H1 (cell line): ENCODE measurements around the gene DPF1. TPM values are rescaled to one million over a fixed set of nuclear protein-coding genes. Genes with fewer than 3 reads are reported as not detected.

Source experiments
- CTCF ChIA-PET: fragments of 300-600 bp; sonication (Branson Sonifier 250); formaldehyde crosslinking; loops from one replicate; lab custom pipeline; 2021; ENCODE audit not compliant: partially characterized antibody; lab: Charles Lee
- POLR2A ChIA-PET: fragments of 300-600 bp; sonication (Branson Sonifier 250); formaldehyde crosslinking; loops from one replicate; lab custom pipeline; 2021; ENCODE audit warnings: inconsistent platforms; ENCODE audit not compliant: partially characterized antibody; lab: Charles Lee
- DNase-seq, 2 experiments: peaks; one replicate each; pipeline versions ENCODE4 v3.0.0 to v3.0.0-alpha.2; 2010 to 2022; ENCODE audit warnings: low spot score in 2 of 2, low read depth in 1 of 2, mixed read lengths in 1 of 2
- FAIRE-seq: peaks from 2 replicates; lab custom pipeline; 2011; peaks lifted over from hg19 to GRCh38; lab: Jason Lieb, UNC
- H2AFZ ChIP-seq: 2 replicates; pipeline ENCODE4 v1.8.1; 2012; ENCODE audit warnings: low read length, inconsistent platforms
- H2AK5ac ChIP-seq: 2 replicates; pipeline ENCODE4 v1.6.1; 2013; ENCODE audit warnings: low read depth, low read length
- H2BK120ac ChIP-seq: replicated peaks from 2 replicates; pipeline ENCODE3; 2013; ENCODE audit warnings: low read depth, low read length, inconsistent platforms
- H2BK12ac ChIP-seq: 2 replicates; pipeline ENCODE4 v1.6.1; 2013; ENCODE audit warnings: low read depth, low read length
- H2BK15ac ChIP-seq: 2 replicates; pipeline ENCODE4 v1.6.1; 2013; ENCODE audit warnings: low read length
- H2BK20ac ChIP-seq: 2 replicates; pipeline ENCODE4 v1.6.1; 2013; ENCODE audit warnings: low read length
- H2BK5ac ChIP-seq: 2 replicates; pipeline ENCODE4 v1.6.1; 2013; ENCODE audit warnings: low read depth, low read length
- H3K14ac ChIP-seq: 2 replicates; pipeline ENCODE4 v1.6.1; 2013; ENCODE audit warnings: inconsistent platforms; ENCODE audit not compliant: insufficient read length
- H3K18ac ChIP-seq: 2 replicates; pipeline ENCODE4 v1.6.1; 2013; ENCODE audit warnings: low read length; ENCODE audit errors: extremely low read depth
- H3K23ac ChIP-seq: 2 replicates; pipeline ENCODE4 v1.6.1; 2013; ENCODE audit warnings: inconsistent platforms; ENCODE audit not compliant: insufficient read length
- H3K23me2 ChIP-seq: 2 replicates; pipeline ENCODE4 v1.6.1; 2013; ENCODE audit warnings: low read depth, low read length
- H3K27ac ChIP-seq: 2 replicates; pipeline ENCODE4 v1.6.1; 2011; ENCODE audit warnings: low read depth, low read length, inconsistent platforms
- H3K27me3 ChIP-seq, 4 experiments: replicated peaks in 1 of 4; 1 replicate in 1 of 4; 2 replicates in 3 of 4; pipeline versions ENCODE4 v1.6.1 to v1.8.1; 2011 to 2013; ENCODE audit warnings: low read length in 3 of 4, mild to moderate bottlenecking in 3 of 4, inconsistent platforms in 2 of 4, mixed read lengths in 2 of 4, moderate library complexity in 1 of 4; ENCODE audit not compliant: control insufficient read depth in 3 of 4, insufficient read depth in 3 of 4; ENCODE audit errors: extremely low read depth in 1 of 4
- H3K36me3 ChIP-seq, 4 experiments: 2 replicates each; pipeline versions ENCODE4 v1.6.1 to v1.8.1; 2011 to 2013; ENCODE audit warnings: mild to moderate bottlenecking in 4 of 4, low read length in 3 of 4, moderate library complexity in 2 of 4, control low read depth in 1 of 4, inconsistent platforms in 1 of 4; ENCODE audit not compliant: insufficient read depth in 4 of 4, control insufficient read depth in 2 of 4
- H3K4ac ChIP-seq: replicated peaks from 2 replicates; pipeline ENCODE3; 2013; ENCODE audit warnings: low read length, low read depth, mixed read lengths, inconsistent platforms; ENCODE audit not compliant: insufficient read length
- H3K4me1 ChIP-seq, 4 experiments: replicated peaks in 1 of 4; 1 replicate in 1 of 4; 2 replicates in 3 of 4; pipeline versions ENCODE4 v1.6.1 to v1.8.1; 2011 to 2013; ENCODE audit warnings: low read length in 3 of 4, inconsistent platforms in 2 of 4, mixed read lengths in 1 of 4; ENCODE audit not compliant: insufficient read depth in 4 of 4, control insufficient read depth in 3 of 4
- H3K4me2 ChIP-seq, 2 experiments: 2 replicates each; pipeline versions ENCODE4 v1.6.1 to v1.8.1; 2011 to 2013; ENCODE audit warnings: low read depth in 2 of 2, low read length in 2 of 2, control low read depth in 1 of 2, inconsistent platforms in 1 of 2, mild to moderate bottlenecking in 1 of 2; ENCODE audit not compliant: insufficient read depth in 1 of 2
- H3K4me3 ChIP-seq, 4 experiments: fragments of 200-600, 300-600 bp in 1 of 4; sonication (generic), shearing (Covaris generic), sonication (Bioruptor Twin) in 1 of 4; 2 replicates each; pipeline versions ENCODE4 v1.5.1 to v1.8.1; 2011 to 2016; ENCODE audit warnings: low read length in 4 of 4, low read depth in 3 of 4, control low read depth in 2 of 4, inconsistent platforms in 2 of 4, mild to moderate bottlenecking in 2 of 4, mixed read lengths in 1 of 4, moderate library complexity in 1 of 4; ENCODE audit not compliant: insufficient read depth in 2 of 4; ENCODE audit errors: extremely low read depth in 1 of 4
- H3K56ac ChIP-seq: replicated peaks from 2 replicates; pipeline ENCODE3; 2013; ENCODE audit warnings: low read depth, mild to moderate bottlenecking, mixed read lengths, low read length, inconsistent platforms; ENCODE audit not compliant: insufficient read length
- H3K79me1 ChIP-seq: 2 replicates; pipeline ENCODE4 v1.6.1; 2013; ENCODE audit warnings: low read depth, low read length, control low read depth
- H3K79me2 ChIP-seq, 2 experiments: 2 replicates each; pipeline versions ENCODE4 v1.6.1 to v1.8.1; 2012 to 2013; ENCODE audit warnings: low read length in 2 of 2, mild to moderate bottlenecking in 2 of 2, inconsistent platforms in 1 of 2; ENCODE audit not compliant: insufficient read depth in 2 of 2, control insufficient read depth in 1 of 2
- H3K9ac ChIP-seq, 4 experiments: replicated peaks in 1 of 4; 1 replicate in 1 of 4; 2 replicates in 3 of 4; pipeline versions ENCODE4 v1.6.1 to v1.8.1; 2011 to 2013; ENCODE audit warnings: low read depth in 3 of 4, low read length in 3 of 4, control low read depth in 2 of 4, mild to moderate bottlenecking in 2 of 4, moderate library complexity in 2 of 4, inconsistent platforms in 1 of 4; ENCODE audit errors: extremely low read depth in 1 of 4
- H3K9me3 ChIP-seq, 2 experiments: 2 replicates each; pipeline versions ENCODE4 v1.6.1 to v1.8.1; 2012 to 2013; ENCODE audit warnings: mild to moderate bottlenecking in 2 of 2, moderate library complexity in 2 of 2, control low read depth in 1 of 2, inconsistent platforms in 1 of 2, low read depth in 1 of 2, low read length in 1 of 2, mixed read lengths in 1 of 2; ENCODE audit not compliant: insufficient read depth in 2 of 2
- H4K20me1 ChIP-seq, 2 experiments: replicated peaks in 1 of 2; 2 replicates each; pipeline versions ENCODE3 to v1.8.1; 2011 to 2013; ENCODE audit warnings: inconsistent platforms in 2 of 2, low read length in 2 of 2, mild to moderate bottlenecking in 1 of 2; ENCODE audit not compliant: insufficient read depth in 2 of 2, control insufficient read depth in 1 of 2
- H4K5ac ChIP-seq: 2 replicates; pipeline ENCODE4 v1.6.1; 2013; ENCODE audit warnings: low read length, low read depth, mixed read lengths, inconsistent platforms; ENCODE audit not compliant: insufficient read length
- H4K8ac ChIP-seq: 2 replicates; pipeline ENCODE4 v1.8.0; 2013; ENCODE audit warnings: mild to moderate bottlenecking, moderate library complexity, low read length, inconsistent platforms; ENCODE audit not compliant: insufficient read depth; ENCODE audit errors: extremely low read depth
- H4K91ac ChIP-seq: replicated peaks from 2 replicates; pipeline ENCODE3; 2013; ENCODE audit warnings: low read length, mixed read lengths, inconsistent platforms; ENCODE audit not compliant: insufficient read length
- EZH2 ChIP-seq: fragments of 200-600 bp; sonication (generic); IDR thresholded peaks from 2 replicates; pipeline ENCODE4 v1.7.1; 2012; ENCODE audit warnings: low read depth, mild to moderate bottlenecking, moderate library complexity, low read length, inconsistent platforms; ENCODE audit not compliant: severe bottlenecking
- SIN3A ChIP-seq, 2 experiments: IDR thresholded peaks in 1 of 2; conservative IDR thresholded peaks in 1 of 2; 2 replicates each; pipeline ENCODE4 v1.6.1; 2011 to 2012; ENCODE audit warnings: low read length in 2 of 2, improper control_type of control experiment in 1 of 2, low read depth in 1 of 2, mild to moderate bottlenecking in 1 of 2
- WGBS, 2 experiments: shearing (Covaris generic) in 1 of 2; methylation state at CpG; one replicate each; pipeline versions ENCODE4 v1.1.6 to v1.1.7; 2013 to 2015; ENCODE audit warnings: low lambda C conversion rate in 2 of 2, mixed read lengths in 2 of 2, inconsistent platforms in 1 of 2, low coverage in 1 of 2, missing lambda C conversion rate in 1 of 2; ENCODE audit not compliant: insufficient replicate concordance in 2 of 2, insufficient coverage in 1 of 2, insufficient read length in 1 of 2; ENCODE audit errors: extremely low coverage in 1 of 2, missing lambda C conversion rate in 1 of 2; 5-methylcytosine and 5-hydroxymethylcytosine counted together
- polyA plus RNA-seq, 7 experiments: library from polyadenylated mRNA; depleted of rRNA in 3 of 7; stranded (reverse) in 5 of 7; unstranded in 2 of 7; fragments of >200 nt in 5 of 7; fragments of 200-250 nt in 2 of 7; gene quantifications; 1 replicate in 5 of 7; 2 replicates in 1 of 7; 4 replicates in 1 of 7; pipeline versions ENCODE4 v1.2.1 to v1.2.3, GENCODE V29; 2011 to 2013; ENCODE audit warnings: missing spikeins in 2 of 7, mixed read lengths in 2 of 7
- total RNA-seq: library from RNA; stranded (reverse); fragmentation: NEBNext Ultra II Directional; extraction: Animal tissue kit (Norgen Biotek cat#: 25700); gene quantifications from 2 replicates; pipeline ENCODE4 v1.2.1, GENCODE V29; 2021

DPF1 gene
- total and polyA plus RNA-seq, 2 of the 8 experiments (the other 6 are each of a cell fraction or from before 2014, with no cell fraction given) = 12.9 to 15.6 TPM

- Histone ChIP-seq H3K56ac (no peak overlapping the region), H3K18ac (no peak overlapping the region), H3K9ac (no peak overlapping the region), H2AK5ac (no peak overlapping the region), H3K79me2 (no peaks in the 10 kb centered on the region), H3K4me3 (peak overlapping the region; percentile 48 to 63 (median 56); a peak in 5 of 8 replicates), H3K36me3 (no peaks in the 10 kb centered on the region), H2BK120ac (no peak overlapping the region), H3K9me3 (no peaks in the 10 kb centered on the region), H3K4me2 (peak overlapping the region; percentile 97 to 100), H3K79me1 (no peaks in the 10 kb centered on the region), H3K14ac (no peak overlapping the region), H2BK15ac (no peak overlapping the region), H3K23ac (no peak overlapping the region), H3K4me1 (peaks cover 0 to 21% (median 13%) of the 10 kb centered on the region in 4 experiments; a peak in 6 of 7 replicates), H4K5ac (no peak overlapping the region), H3K23me2 (peaks cover 19% of the 10 kb centered on the region), H4K20me1 (peaks cover 0 to 1% of the 10 kb centered on the region in 2 experiments), H3K4ac (no peak overlapping the region), H3K27me3 (no peaks in the 10 kb centered on the region), H2BK12ac (no peak overlapping the region), H4K8ac (no peak overlapping the region), H3K27ac (no peak overlapping the region), H2BK20ac (no peak overlapping the region), H2AFZ (no peak overlapping the region), H4K91ac (no peak overlapping the region), H2BK5ac (no peak overlapping the region)
- DNase-seq = peak in 1 of 2 experiments; percentile 74
- TF ChIP-seq SIN3A (conservative IDR thresholded peaks at IDR 0.05 in 1 of 2, IDR thresholded peaks at IDR 0.05 in 1 of 2; ENCODE audit: low read depth in 1 of 2, low read length in 2 of 2) = 0 out of 4 replicates have a peak, but pooled peaks of 1 of the 2 experiments have one; percentile 36
- TF ChIP-seq EZH2 = no peak
- ChIA-PET CTCF (interaction anchor here (0.5 to 2.0 kb wide), 8 partner anchors 8 to 309 kb away, joined by 3 to 13 read pairs (median 4); no protein-coding TSS in a partner anchor), POLR2A (interaction anchor here (1.0 to 4.3 kb wide), 3 partner anchors 12 to 305 kb away, joined by 3 to 29 read pairs (median 3); partner anchors contain the start of genes SIPA1L3 and WDR87)
- WGBS, 2 experiments = 40% methylated on average over 1 of the region's 15 CpGs; no CpG with 5 or more reads in 1 of the 2 experiments
- FAIRE-seq = no peak
Measured at GRCh38 chr19:38211766-38212165, 12.3 kb downstream of the DPF1 start.
